NCI-H526 treated with DMSO at 0.1 percent for 48 hours (cell line): ENCODE data around the gene COPA.
"Not testable (repeated sequence)": the region's sequence is repeated elsewhere in the genome, so short reads cannot be mapped to it uniquely, and the experiment has no call there.

Experiments used
- DNase-seq: peaks from one replicate; lab custom pipeline; 2025; lab: John Stamatoyannopoulos, UW

Gene COPA

GRCh38 chr1:160325252-160325651 is 17.8 kb downstream of the COPA start:
- DNase-seq: no peak

DNA sequence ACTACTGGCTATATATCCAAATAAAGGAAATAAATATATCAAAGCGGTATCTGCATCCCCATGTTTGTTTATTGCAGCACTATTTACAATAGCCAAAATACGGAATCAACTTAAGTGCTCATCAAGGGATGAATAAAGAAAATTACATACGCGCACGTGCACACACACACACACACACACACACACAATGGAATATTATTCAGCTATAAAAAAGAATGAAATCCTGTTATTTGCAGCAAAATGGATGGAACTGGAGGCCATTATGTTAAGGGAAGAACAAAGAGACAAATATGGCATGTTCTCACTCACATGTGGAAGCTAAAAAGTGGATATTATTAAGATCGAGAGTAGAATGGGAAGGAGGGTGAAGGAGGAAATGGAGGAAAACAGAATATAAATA is 20.2 kb downstream of the COPA start:
- no peak for DNase-seq

GRCh38 chr1:160315359-160315758 is 27.7 kb downstream of the COPA start:
- DNase-seq: no peak

- DNase-seq: no peak
These were observed 33.5 kb downstream of the COPA start for GRCh38 chr1:160309571-160309970.

DNA sequence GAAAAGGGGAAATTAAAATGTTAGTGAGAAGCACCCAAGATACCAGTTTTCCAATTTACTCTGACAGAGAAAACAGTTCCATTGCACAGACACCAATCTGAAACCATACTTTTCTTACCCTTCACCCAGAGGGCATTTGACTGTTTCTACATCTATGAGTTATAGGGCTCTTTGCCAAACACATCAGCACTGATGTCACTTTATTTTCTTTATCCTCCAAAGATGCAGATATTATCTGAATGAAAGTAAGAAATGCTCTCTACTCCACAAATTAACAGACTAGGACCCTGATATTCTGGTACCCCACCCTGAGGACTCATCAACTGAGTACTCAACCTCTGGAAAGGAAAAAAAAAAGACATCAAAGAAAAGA is 33.9 kb downstream of the COPA start:
- no peak for DNase-seq

DNA sequence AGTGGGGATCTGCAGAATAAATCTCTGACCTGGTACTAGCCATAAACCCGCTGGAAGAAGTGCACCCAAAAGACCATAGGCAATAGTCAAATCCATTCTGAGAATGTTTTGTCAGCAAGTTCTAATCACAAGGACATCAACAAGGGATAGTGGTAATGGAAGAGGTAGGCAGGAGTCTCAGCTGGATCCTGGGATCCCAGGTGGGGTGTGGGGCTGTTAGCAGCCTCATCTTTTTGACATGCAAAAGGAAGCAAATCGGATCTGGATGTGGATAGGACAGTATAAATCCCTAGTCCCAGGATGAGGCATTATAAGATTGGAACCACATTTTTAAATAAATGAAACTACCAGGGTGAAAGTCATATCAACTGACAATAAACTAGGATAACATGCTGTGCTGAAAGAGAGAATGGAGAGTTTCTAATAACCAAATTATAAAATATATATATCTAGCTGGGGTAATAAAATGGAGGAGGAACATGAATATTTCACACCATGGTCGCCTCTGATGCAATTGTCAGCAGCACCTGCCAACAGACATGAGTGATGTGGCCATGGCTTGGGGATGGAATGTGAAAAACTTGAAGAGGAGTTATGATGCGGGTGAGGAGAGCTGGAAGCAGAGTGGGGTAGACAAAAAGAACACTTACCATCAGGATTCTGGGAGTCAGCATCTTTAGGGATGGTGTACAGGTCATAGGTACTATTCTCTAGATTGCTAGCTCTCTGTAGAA is 34.4 kb downstream of the COPA start:
- DNase-seq: no peak

DNA sequence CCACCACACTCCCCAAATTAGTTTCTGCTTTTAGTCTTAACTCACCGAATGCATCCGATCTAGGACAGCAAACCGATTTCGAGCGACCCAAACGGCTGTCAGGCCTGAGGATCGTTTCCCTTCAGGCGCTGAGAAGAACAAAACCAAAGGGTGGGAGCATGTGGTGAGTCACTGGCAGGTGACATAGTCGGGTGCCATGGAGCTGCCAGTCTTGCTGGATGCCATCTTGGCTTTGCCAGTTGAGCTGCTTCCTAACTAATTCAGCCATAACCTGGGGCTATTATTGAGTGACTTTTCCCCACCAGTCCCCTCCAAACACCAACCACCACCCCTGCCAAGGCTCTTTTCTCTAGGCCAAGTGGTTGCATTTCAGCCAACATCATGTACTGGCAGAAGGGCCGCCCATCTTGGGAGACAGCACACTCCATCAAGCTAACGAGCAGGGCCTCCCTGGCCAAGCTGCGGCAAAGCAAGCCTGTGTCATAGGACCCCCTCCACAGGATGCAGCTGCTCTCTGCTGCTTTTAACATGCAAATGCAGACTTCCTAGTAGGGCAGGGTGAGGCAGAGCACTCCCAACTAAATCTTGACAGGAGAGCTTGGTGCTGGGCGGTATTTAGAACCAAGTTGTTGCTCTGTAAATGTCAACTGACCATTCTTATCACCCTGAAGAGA is 35.8 kb downstream of the COPA start:
- no peak for DNase-seq

GRCh38 chr1:160300173-160300572 is 42.9 kb downstream of the COPA start:
- no peak for DNase-seq

GRCh38 chr1:160296036-160296435 is 47.0 kb downstream of the COPA start:
- DNase-seq: no peak

DNA sequence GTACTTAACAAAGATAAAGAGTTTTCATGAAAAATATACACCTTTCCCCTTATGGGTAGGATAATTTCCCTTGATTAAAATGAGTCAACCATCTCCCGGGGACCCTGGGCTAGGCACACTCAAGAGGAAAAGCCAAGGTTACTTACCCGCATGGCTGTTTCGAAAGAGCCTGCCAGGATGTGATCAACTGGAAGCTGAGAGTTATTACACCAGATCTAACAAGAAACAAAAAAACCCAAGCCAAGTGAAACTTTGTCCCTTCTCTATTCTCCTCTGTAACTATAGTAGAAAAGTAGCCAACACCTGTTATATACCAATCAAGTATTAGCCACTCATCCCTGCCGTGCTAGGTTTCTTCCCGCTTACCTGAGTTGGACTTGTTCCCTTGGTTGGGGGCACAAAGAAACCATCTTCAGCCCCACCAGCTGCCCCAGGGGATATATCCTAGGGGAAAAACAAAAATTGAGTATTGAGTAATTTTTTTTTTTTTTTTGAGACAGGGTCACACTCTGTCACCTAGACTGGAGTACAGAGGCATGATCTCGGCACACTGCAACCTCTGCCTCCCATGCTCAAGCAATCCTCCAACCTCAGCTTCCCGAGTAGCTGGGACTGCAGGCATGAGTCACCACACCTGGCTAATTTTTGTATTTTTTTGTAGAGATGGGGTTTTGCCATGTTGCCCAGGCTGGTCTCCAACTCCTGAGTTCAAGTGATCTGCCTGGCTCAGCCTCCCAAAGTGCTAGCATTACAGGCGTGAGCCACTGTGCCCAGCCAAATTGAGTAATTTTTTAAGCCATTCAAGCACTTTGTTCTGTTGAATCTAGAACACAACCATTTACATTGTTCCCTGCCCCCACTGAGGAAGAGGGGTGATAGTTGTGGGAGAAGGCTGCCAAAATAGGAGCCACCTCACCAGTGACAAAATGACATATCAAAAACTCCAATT is 49.8 kb downstream of the COPA start:
- DNase-seq: no peak

- peak; percentile 74 for DNase-seq
These were observed 51.5 kb downstream of the COPA start for GRCh38 chr1:160291248-160292220.

DNA sequence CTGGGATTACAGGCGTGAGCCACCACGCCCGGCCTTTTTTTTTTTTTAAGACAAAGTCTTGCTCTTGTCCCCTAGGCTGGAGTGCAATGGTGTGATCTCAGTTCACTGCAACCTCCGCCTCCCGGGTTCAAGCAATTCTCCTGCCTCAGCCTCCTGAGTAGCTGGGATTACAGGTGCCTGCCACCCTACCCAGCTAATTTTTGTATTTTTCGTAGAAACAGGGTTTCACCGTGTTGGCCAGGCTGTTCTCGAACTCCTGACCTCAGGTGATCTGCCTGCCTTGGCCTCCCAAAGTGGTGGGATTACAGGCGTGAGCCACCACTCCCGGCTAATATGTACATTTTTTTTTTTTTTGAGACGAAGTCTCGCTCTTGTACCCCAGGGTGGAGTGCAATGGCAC is 55.3 kb downstream of the COPA start:
- DNase-seq: not testable (repeated sequence)

DNA sequence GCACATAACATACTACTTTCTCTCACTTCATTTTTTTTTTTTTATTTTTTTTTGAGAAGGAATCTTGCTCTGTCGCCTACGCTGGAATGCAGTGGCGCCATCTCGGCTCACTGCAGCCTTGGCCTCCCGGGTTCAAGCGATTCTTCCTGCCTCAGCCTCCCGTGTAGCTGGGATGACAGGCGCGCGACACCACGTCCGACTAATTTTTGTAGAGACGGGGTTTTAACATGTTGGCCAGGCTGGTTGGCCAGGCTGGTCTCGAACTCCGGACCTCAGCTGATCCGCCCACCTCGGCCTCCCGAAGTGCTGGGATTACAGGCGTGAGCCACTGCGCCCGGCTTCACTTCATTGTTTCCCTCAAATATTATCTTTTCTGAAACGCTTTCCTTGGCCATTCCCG is 57.5 kb downstream of the COPA start:
- DNase-seq: no peak

DNA sequence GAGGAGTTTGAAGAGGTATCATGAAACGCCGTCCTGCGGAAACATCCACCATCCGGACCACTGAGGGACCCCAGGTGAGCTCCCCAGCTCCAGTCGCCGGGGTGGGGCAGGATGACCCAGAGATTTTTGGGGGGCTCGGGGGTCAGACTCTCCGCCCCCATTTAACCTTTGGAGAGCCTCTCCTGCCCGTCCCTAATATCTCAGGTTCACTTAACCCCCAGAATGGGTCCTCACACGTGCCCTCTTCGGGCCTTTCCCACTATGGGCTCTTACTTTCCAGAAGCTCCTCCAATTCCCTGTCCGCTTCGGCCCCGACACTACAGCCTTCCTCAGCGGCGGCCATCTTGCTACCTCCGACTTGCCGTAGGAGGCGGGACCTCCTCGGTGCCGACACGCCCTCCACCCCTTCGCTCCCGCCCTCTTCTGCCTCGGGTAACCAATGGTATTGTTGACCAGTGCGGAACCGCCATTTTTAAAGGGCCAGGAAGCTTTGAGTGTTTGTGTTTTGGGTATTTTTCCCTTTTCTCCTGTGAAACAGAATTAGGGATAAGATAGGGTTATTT is 58.2 kb downstream of the COPA start, which contains the start of gene PEX19:
TSS of gene PEX19 (minus strand) at position 352 of the 563 bp plus-strand sequence. CDS start at position 343, 9 bp downstream.
- DNase-seq: peak; percentile 96

GRCh38 chr1:160284220-160284781 is 58.7 kb downstream of the COPA start:
- no peak for DNase-seq

DNA sequence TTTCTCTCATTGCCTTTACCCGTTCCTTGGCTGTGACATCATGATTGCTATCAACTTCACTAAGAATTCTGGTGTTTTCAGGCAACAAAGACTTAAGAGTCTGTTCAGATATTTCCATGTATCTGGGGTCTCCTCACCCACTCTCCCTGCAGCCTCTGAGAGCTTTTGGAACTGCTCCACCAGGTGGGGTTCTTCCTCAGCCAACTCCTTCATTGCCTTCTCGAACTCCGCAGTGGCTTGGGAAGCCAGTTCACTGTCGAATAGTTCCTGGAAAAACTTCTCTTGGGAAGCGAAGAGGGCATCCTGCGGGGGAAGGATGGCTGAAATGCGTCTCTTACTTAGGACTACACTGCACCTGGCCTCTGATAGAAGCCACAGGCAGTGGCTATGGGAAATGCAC is 60.2 kb downstream of the COPA start:
- no peak for DNase-seq

- no peak for DNase-seq
These were observed 65.1 kb downstream of the COPA start for GRCh38 chr1:160277987-160278386.

DNA sequence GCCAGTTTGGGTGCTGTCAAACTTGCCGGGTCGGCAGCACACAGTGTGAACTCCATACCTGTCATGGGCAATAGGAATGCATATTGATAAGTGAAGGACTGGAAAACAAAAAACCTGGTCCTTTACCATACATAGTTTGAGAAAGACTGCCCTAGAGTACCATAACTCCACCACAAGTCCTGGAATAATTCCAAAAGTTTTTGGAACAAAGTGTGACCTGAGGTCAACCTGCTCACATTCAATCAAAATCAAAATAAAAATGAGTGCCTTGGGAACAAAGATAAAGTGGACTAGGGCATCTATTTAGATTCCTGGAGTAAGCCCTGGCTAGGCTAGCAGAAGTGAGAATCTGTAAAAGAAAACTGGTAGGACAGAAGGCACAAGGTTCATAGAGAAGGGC is 65.7 kb downstream of the COPA start:
- DNase-seq: no peak

DNA sequence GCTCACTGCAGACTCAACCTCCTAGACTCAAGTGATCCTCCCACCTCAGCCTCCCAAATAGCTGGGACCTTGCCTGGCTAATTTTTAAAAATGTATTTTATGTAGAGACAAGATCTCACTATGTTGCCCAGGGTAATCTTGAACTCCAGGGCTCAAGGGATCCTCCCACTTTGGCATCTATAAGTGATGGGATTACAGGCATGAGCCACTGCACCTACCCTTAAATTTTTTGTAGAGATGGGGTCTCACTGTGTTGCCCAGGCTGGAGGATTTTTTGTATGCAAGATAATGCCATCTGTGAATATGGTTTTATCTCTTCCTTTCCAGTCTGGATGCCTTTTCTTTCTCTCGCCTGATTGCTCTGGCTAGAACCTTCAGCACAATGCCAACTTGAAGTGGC is 72.0 kb downstream of the COPA start:
- no peak for DNase-seq

DNA sequence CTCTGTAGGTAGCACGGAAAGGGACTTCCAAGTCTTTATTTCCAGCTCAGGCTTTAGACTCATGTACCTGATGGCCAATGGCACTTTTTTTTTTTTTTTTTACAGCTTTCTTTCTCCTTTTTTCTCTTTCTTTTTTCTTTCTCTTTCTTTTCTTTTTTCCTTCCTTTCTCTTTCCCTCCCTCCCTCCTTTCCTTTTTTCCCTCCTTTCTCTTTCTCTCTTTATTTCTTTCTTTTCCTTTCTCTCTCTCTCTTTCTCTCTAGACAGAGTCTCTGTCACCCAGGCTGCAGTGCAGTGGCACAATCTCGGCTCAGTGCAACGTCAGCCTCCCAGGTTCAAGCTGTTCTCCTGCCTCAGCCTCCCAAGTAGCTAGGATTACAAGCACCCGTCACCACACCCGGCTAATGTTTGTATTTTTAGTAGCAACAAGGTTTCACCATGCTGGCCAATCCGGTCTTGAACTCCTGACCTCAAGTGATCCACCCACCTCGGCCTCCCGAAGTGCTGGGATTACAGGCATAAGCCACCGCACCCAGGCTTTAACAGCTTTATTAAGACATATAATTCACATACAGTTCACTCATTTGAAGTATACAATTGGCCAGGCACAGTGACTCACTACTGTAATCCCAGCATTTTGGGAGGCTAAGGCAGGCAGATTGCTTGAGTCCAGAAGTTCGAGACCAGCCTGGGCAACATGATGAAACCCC is 75.6 kb downstream of the COPA start:
- DNase-seq: no peak
